ENCODE measurements around the gene BANK1. TPM values are rescaled to one million over a fixed set of nuclear protein-coding genes. Genes with fewer than 3 reads are reported as not detected.

BANK1 gene, protein sequence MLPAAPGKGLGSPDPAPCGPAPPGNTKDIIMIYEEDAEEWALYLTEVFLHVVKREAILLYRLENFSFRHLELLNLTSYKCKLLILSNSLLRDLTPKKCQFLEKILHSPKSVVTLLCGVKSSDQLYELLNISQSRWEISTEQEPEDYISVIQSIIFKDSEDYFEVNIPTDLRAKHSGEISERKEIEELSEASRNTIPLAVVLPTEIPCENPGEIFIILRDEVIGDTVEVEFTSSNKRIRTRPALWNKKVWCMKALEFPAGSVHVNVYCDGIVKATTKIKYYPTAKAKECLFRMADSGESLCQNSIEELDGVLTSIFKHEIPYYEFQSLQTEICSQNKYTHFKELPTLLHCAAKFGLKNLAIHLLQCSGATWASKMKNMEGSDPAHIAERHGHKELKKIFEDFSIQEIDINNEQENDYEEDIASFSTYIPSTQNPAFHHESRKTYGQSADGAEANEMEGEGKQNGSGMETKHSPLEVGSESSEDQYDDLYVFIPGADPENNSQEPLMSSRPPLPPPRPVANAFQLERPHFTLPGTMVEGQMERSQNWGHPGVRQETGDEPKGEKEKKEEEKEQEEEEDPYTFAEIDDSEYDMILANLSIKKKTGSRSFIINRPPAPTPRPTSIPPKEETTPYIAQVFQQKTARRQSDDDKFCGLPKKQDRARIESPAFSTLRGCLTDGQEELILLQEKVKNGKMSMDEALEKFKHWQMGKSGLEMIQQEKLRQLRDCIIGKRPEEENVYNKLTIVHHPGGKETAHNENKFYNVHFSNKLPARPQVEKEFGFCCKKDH
- not detected for polyA plus RNA-seq (2012; ENCODE audit: insufficient read depth, insufficient read length)

DNA sequence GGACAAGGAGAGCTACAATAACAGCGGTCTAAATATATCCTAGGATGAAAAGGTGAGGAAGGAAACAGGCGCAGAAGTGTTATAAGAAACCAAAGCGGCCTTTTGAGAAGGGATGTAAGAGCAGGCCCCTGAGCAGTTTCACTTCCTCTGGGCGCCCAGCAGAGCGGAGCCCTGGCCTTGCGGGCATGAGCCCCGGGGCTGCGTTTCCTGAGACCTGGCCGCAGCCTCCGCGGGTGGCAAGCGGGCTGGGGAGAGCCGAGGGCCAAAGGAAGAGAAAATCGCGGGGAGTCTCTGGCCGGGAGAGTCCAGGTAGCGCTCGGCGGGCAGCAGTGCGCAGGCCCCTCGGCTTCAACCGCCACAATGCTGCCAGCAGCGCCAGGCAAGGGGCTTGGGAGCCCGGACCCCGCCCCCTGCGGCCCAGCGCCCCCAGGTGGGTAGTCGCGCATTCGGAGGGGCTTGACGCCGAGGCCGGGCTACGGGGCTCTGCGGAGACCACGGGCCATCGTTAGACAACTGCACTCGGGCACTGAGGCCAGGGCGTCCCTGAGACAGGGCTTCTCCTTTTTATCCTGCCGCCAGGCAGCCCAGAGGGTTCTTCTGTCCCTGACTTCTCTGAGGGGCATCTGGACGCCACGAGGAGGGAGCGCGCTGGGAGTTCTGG lies at the start of gene BANK1:
Gene BANK1 (plus strand): TSS at position 210 of the 661 bp plus-strand sequence. CDS start 151 bp downstream, at position 361.
- no peak for DNase-seq (ENCODE audit: low read depth, low spot score)
- no peak within 1 kb of the TSS for H3K4me3 ChIP-seq (ENCODE audit: low read length)

DNA sequence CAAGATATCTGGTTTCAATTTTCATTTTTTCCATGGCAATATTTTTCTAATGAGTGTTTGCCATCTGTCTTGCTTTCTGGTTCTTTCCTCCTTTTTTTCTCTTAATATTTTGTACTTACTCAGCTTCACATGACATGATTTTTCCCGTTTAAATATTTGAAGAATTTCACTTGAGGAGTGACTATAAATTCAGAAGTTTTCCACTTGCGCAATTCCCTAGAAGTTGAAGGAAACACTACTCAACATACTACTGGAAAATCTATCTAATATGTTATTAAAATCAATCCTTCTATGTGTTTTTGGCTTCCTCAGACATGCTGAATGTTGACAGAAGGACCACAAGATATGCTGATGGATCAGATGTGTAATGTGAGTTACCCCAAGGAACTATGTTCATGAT lies 36.8 kb upstream of the BANK1 start:
- no peak overlapping the region for H3K4me3 ChIP-seq (ENCODE audit: low read length)
- no peak for DNase-seq (ENCODE audit: low read depth, low spot score)

DNA sequence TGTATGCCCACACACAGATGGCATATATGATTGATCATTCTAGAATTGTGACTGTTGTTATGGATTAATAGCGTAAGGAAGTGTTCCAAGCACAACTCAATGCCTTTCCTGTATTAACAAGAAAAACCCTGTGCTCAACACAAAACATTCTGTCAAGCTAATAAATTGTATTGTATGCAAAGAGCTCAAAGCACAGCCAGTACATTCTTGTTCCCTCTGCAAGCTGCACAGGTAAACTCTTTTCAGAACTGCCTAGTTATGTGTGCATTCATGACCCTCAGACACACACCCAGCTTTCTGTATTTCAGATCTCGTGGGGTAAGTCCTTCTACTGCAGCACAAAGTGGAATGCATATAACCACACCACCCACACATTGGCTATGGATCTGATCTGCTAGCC lies 34.3 kb upstream of the BANK1 start:
- no peak overlapping the region for H3K4me3 ChIP-seq (ENCODE audit: low read length)
- no peak for DNase-seq (ENCODE audit: low read depth, low spot score)

DNA sequence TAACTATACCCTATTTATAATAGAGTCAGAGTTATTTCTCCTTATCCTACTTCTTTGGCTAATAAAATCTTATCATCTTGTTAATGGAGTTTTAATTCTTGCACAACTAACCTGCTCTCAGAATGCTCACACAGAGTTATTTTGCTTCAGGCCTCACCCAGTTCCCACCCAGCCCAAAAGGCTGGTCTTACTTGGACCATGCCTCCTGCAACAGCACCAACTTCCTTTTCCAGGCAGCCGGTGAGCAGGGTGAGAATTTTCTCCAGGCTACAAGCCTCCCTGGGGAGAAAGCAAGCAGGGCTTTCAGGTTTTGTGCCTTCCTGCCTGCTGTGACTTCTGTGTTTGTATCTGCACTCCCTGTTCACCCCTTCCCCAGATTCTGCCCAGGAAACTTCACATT lies 29.1 kb upstream of the BANK1 start:
- no peak overlapping the region for H3K4me3 ChIP-seq (ENCODE audit: low read length)
- DNase-seq (ENCODE audit: low read depth, low spot score) = no peak

DNA sequence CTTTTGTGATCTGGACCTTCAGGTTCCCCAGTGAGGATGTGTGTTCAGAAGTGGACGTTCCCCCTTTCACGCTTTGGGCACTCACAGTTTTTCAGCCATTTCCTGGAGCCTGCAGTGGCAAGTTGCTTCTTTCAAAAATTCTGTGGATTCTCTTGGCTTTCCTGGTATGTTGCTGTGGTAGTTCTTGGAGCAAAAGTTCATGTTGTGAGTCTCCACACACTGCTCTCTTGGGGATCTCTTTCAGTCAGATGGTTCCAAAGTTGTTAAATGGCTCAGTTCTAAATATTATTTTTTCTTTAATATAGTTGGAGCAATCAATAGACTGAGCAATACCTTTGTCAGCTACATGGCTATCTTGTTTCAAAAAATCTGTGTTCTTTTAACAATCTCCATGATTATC lies 28.5 kb upstream of the BANK1 start:
- H3K4me3 ChIP-seq (ENCODE audit: low read length) = no peak overlapping the region

DNA sequence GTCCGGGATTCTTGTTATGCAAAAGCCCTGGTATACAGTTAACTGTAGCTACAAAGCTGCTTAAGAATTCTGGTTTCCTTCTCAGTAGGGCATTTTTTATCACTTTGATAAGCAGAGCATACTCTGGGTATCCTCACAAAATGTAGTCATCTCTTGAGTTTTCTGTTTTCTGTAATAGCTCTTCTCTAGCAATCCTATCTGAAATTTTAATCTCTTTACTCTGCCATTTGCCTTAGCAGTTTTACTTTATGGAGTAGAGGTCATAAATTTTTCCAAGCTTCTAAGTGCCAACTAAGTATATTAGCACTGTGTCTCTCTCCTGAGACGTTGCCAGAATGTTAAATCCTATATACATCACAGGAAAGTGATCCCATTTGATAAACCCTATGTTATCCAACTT lies 28.0 kb upstream of the BANK1 start:
- no peak overlapping the region for H3K4me3 ChIP-seq (ENCODE audit: low read length)
- DNase-seq (ENCODE audit: low read depth, low spot score) = no peak

More for the DNA sequence above, 28.5 kb upstream of the BANK1 start:
- no peak for DNase-seq (ENCODE audit: low read depth, low spot score)

DNA sequence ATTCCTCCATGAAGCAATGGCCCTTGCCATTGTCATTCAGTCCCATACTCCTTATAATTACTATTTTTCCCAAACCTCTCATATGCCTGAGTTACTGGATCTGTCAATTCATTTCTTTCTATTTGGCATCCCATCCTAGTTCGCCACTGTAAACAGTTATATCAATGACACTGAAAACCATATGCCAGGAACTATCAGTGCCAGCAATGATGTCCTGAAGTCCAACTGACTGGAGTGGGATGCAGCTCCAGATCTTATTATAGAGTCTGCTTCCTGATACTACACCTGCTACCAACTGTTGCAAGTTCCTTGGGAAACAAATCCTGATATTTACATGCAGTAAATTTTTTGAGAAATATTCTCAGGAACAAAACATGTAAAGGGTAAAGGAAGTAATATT lies 27.0 kb upstream of the BANK1 start:
- no peak for DNase-seq (ENCODE audit: low read depth, low spot score)

DNA sequence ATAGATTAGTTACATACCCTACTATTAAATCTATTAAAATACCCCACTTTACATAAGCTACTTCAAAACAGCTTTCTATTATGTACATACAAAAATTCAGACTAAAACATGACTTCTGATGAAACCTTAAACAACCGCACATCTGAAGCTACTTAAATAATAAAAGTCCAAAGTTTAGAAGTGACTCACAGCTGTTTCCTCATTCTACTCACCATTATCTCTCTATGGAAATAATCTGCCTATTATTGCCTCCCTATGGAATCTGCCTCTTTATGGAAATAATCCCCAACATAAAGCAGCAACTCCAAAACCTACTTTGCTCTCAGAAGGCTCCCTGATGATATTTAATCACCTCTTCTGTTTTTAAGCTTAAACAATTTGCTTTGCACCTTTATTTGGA lies 15.7 kb upstream of the BANK1 start:
- no peak for DNase-seq (ENCODE audit: low read depth, low spot score)
- no peak overlapping the region for H3K4me3 ChIP-seq (ENCODE audit: low read length)

More for the DNA sequence above, 27.0 kb upstream of the BANK1 start:
- no peak overlapping the region for H3K4me3 ChIP-seq (ENCODE audit: low read length)

DNA sequence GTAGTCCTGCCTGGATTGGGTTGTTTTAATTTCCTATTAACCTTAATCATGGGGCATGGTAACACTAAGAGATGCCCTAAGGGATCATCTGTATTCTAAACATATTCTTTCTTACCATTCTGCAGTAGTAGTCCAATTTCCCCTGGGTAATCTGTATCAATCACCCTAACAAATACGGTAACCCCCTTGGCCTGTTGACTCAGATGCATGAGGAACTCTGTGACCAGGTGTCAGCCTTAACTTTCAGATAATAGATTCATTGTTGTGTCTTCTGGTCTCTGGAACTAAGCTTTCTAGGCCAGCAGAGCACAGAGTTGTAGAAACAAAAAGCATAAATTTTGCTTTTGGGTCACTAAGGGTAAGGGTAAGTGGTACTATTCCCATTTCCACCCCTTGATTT lies 13.1 kb upstream of the BANK1 start:
- H3K4me3 ChIP-seq (ENCODE audit: low read length) = no peak overlapping the region
- DNase-seq (ENCODE audit: low read depth, low spot score) = no peak

DNA sequence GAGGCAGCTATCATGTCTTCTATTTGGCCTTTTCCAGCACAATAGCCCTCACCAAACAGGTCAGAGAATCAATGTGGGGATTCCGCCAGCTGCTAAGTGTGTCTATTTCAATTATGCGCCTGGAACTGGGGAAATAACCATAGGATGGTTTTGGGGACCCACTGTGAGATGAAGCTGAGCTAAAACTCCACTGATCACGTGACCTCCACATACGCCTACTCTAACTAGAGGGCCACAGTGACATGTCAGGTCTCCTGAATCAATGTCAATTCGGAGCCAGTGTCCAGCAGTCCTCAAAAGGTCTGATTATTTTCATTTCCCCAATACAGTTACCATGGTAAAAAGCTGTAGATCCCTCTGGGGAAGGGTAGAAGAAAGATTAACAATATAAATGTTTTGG lies 10.2 kb upstream of the BANK1 start:
- no peak overlapping the region for H3K4me3 ChIP-seq (ENCODE audit: low read length)
- no peak for DNase-seq (ENCODE audit: low read depth, low spot score)

DNA sequence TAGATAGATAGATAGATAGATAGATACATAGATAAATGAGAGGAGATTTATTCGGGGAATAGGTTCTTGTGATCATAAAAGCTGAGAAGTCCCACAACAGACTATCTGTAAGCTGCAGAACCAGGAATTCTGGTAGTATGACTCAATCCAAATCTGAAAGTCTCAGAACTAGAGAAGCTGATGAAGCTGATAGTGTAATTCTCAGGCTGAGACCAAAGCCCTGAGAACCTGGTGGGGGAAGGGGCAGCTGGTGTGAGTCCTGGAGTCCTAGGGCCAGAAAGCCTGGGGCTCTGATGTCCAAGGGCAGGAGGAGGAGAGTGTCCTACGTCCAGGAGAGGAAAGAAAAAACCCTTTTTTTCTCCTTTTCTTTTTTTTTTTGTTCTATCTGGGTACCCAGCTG lies 8.0 kb upstream of the BANK1 start:
- no peak overlapping the region for H3K4me3 ChIP-seq (ENCODE audit: low read length)
- DNase-seq (ENCODE audit: low read depth, low spot score) = no peak

DNA sequence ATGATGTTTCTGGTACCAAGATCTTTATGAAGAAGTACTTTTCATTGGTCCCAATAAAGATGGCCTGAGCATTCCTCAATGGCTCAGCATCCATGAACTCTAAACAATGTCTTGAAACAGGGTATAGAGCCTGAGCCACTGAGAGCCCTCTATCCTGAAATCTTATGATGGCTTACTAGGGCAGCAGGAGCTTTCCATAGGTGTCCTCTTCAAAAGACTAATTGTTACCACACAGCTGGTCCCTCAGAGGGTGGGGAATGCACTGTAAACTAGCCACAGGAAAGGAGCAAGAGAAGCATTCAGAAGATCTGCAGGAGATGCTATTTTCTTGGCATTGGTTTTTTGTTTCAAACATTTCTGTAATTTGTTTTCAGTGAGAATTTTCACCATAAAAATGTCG lies 5.6 kb upstream of the BANK1 start:
- no peak overlapping the region for H3K4me3 ChIP-seq (ENCODE audit: low read length)
- DNase-seq (ENCODE audit: low read depth, low spot score) = no peak

DNA sequence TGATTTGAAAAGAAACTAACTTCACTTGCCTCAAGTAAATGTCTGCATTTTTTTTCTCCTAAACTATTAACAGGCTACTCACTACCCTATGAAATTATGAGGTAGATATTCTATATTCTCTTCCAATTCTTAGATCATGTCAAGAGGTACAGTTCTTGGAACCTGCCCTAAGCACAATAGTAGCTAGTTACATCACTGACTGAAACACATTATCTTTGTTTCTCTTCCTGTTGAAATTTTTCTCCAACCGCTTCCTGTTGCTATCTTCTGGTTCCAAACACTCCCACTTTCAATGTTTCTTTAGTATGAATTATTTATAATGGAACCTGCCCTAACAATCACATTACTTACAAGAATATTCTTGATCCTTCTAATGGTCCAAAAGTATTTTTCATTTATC lies 5.0 kb upstream of the BANK1 start:
- no peak for DNase-seq (ENCODE audit: low read depth, low spot score)
- no peak overlapping the region for H3K4me3 ChIP-seq (ENCODE audit: low read length)

DNA sequence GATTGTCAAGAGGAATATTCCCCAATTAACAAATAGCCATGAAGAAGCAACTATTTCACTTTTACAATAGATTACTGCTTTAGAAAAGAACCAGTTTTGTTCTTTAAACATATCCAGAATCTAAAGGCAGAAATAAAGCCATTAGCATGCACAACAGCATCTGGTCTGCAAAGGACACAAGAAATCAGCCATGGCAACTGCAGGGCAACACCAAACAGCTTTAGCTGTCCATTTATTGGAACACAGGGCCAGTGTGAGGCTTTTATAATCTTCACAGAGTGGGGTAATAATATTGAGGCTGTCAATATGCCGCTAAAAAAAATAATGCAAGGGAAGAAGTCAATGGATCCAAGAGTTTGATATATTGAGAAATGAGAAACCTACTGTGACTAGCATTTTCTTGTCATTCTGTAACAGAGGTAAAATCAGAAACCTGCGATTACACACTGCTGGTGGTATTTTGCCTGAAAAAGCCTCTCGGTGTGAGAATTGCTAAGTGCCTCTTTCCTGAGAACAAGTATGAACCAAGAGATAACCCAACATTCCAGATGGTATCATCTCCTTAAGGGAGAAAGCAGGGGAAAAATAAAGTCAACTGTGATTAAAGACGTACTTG lies 2.7 kb upstream of the BANK1 start:
- no peak for DNase-seq (ENCODE audit: low read depth, low spot score)
- no peak overlapping the region for H3K4me3 ChIP-seq (ENCODE audit: low read length)

DNA sequence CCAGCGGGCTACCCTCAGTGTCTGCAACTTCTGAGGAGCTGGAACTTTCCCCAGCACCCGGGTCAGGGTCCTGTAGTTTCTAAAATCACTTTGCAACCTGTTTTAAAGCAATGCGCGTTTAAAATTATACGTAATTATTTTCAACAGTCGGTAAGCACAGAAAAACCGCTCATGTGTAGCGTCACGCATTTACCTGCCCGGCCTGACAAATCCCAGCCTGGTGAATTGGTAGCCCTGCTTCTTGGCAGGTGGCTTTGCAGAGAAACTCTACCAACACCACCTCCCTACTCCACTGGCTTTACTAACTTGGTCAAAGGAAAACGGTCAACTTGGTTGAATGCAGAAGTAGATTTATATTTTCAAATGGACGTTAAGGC lies 640 bp downstream of the BANK1 start:
- no peak for DNase-seq (ENCODE audit: low read depth, low spot score)
- H3K4me3 ChIP-seq (ENCODE audit: low read length) = no peak overlapping the region

DNA sequence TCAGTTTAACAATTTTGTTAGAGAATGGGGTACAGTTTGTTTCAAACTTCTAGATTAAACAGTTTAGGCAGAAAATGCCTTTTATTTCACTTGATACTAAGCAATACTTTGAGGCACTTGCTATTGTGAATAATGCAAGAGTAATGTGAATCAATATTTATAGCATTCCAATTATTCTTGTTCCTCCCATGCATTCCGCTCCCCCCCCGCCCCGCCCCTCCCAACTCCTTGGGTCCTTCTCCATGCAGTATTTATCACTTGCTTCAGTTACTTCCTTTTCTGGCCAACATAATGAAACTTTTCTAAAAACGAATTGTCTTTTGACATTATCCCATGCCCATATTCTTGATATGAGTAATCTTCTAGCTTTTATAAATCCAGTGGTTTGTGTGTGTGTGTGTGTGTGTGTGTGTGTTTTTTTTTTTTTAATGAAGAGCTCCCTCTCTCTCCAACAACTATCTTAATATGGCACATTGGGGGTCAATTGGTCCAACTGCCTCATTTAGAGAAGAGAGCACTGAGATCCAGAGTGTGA lies 1.6 kb downstream of the BANK1 start:
- DNase-seq (ENCODE audit: low read depth, low spot score) = no peak
- no peak overlapping the region for H3K4me3 ChIP-seq (ENCODE audit: low read length)

DNA sequence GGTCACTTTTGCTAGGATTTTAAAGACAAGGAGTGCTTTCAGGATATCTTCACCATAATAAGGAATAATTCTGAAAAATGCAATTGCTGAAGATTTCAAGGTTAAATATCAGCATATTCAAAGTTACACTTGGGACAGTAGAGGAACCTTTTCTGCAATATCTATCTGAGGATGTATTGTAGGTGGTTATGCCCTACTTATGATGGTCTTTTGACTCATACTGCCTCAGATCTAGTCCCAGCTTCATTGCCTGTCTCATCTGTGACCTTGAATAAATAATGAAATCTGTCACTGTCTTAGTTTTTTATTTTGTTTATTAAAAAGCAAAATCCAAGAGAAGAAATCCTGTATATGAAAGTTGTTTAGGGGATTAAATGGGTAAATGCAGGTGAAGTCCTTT lies 2.9 kb downstream of the BANK1 start:
- no peak overlapping the region for H3K4me3 ChIP-seq (ENCODE audit: low read length)
- no peak for DNase-seq (ENCODE audit: low read depth, low spot score)

DNA sequence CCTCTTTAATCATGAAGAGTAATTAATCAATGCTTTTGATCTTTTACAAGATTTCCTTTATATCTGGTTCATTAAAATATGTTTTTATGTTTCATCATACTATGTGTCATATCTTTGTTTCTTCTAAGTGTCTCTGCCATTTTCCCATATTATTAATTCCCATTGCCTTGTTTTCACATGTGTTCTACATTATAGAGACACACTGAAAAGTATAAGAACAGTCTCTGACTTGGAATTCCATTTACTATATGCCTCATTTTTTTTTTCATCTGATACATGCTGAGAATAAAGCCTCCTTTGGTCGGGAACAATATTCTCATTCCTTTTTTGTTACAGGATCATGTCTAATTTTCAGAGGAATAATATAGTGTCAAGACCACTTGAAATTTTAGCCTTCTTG lies 4.3 kb downstream of the BANK1 start:
- H3K4me3 ChIP-seq (ENCODE audit: low read length) = no peak overlapping the region
- DNase-seq (ENCODE audit: low read depth, low spot score) = no peak

DNA sequence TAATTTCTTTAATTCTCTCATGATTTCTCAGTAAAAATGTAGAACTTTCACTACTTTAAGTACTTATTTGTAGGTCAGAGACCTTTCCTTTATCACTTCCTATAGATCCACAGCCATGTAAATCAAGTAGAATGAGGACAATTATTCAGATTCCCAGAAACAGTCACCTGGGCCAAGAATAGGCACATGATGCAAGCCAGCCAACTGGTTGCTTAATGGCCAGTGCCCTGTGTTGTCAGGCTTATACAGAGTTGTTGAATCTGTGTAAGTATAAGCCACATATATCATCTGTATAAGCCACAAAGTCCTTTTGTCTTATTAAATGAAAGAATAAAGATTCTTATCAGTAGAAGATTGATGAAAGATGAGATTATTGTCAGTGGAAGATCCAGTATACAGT lies 5.2 kb downstream of the BANK1 start:
- no peak for DNase-seq (ENCODE audit: low read depth, low spot score)
- H3K4me3 ChIP-seq (ENCODE audit: low read length) = no peak overlapping the region

Data from Jurkat, Clone E6-1 (cell line).